Liver (tissue), 3 donors: ENCODE data around the gene PRXL2A.

ENCODE experiments used
- CTCF ChIP-seq: fragments of 150-350 bp; IDR thresholded peaks from 2 replicates; pipeline ENCODE4 v1.5.1; 2017; ENCODE audit warnings: improper control_type of control experiment, low read depth, low read length; ENCODE audit not compliant: missing input control
- EGR1 ChIP-seq, 2 donors: IDR thresholded peaks; 2 replicates each; pipeline ENCODE4 v1.6.1; 2016 to 2018; ENCODE audit warnings: antibody characterized with exemption in 2 of 2, low read depth in 2 of 2
- GABPA ChIP-seq, 2 donors: IDR thresholded peaks in 1 of 2; conservative IDR thresholded peaks in 1 of 2; 2 replicates each; pipeline ENCODE4 v1.6.1; 2016; ENCODE audit warnings: antibody characterized with exemption in 2 of 2, mild to moderate bottlenecking in 1 of 2, moderate library complexity in 1 of 2
- HNF4A ChIP-seq, 2 donors: conservative IDR thresholded peaks; 2 replicates each; pipeline ENCODE4 v1.6.1; 2016; ENCODE audit warnings: antibody characterized with exemption in 2 of 2, mild to moderate bottlenecking in 2 of 2
- HNF4G ChIP-seq: IDR thresholded peaks from 2 replicates; pipeline ENCODE4 v1.6.1; 2016; ENCODE audit warnings: antibody characterized with exemption
- JUND ChIP-seq, 2 donors: IDR thresholded peaks; 2 replicates each; pipeline ENCODE4 v1.6.1; 2016; ENCODE audit warnings: antibody characterized with exemption in 2 of 2
- MAX ChIP-seq: IDR thresholded peaks from 2 replicates; pipeline ENCODE4 v1.6.1; 2016; ENCODE audit warnings: antibody characterized with exemption
- REST ChIP-seq: IDR thresholded peaks from 2 replicates; pipeline ENCODE4 v1.6.1; 2016; ENCODE audit warnings: antibody characterized with exemption, mild to moderate bottlenecking
- RXRA ChIP-seq, 2 donors: IDR thresholded peaks; 2 replicates each; pipeline ENCODE4 v1.6.1; 2017 to 2018; ENCODE audit warnings: antibody characterized with exemption in 2 of 2, mild to moderate bottlenecking in 1 of 2
- SP1 ChIP-seq: IDR thresholded peaks from 2 replicates; pipeline ENCODE4 v1.6.1; 2018; ENCODE audit warnings: antibody characterized with exemption, mild to moderate bottlenecking
- TAF1 ChIP-seq: conservative IDR thresholded peaks from 2 replicates; pipeline ENCODE4 v1.6.1; 2016; ENCODE audit warnings: antibody characterized with exemption, mild to moderate bottlenecking
- YY1 ChIP-seq: IDR thresholded peaks from 2 replicates; pipeline ENCODE4 v1.6.1; 2016; ENCODE audit warnings: antibody characterized with exemption, mild to moderate bottlenecking
- ZBTB33 ChIP-seq: IDR thresholded peaks from 2 replicates; pipeline ENCODE4 v1.6.1; 2016; ENCODE audit warnings: antibody characterized with exemption
- donor health status: healthy.
- donor health status: healthy.

- TF ChIP-seq CTCF = no peak
- no peak for TF ChIP-seq MAX
- no peak for TF ChIP-seq YY1
- no peak for TF ChIP-seq REST
- TF ChIP-seq HNF4G = no peak
- no peak for TF ChIP-seq JUND (IDR thresholded peaks at IDR 0.05)
- no peak for TF ChIP-seq HNF4A (conservative IDR thresholded peaks at IDR 0.05)
- TF ChIP-seq ZBTB33 = no peak
- TF ChIP-seq SP1 = no peak
- no peak for TF ChIP-seq RXRA (IDR thresholded peaks at IDR 0.05)
- no peak for TF ChIP-seq GABPA (IDR thresholded peaks at IDR 0.05 in 1 of 2, conservative IDR thresholded peaks at IDR 0.05 in 1 of 2)
- TF ChIP-seq EGR1 (IDR thresholded peaks at IDR 0.05; ENCODE audit: low read depth in 2 of 2) = no peak
- TF ChIP-seq TAF1 = no peak
Observed at GRCh38 chr10:80457554-80458262, 49.4 kb downstream of the PRXL2A start.
